ENCODE measurements around the gene MAP2K5.

DNA sequence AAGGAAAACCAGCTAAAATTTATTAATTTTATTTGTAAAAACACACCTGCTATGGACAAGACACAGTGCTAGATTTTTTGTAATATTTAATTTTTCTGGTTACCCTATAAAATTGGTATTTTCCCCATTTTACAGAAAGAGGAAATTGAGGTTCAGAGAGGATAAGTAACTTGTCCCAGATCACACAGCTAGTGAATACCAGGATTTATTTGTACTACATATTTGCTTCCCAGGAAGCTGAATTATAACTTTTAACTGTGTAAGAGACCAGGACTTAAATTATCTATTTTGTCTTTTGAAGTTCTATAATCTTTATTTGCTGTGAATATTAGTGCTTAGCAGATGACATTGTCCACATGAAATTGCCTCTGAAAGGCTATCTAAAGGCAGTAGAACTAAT lies 49.7 kb downstream of the MAP2K5 start:
- TF ChIP-seq EZH2 (IDR thresholded peaks at IDR 0.05) (no peak), POLR2AphosphoS5 (IDR thresholded peaks at IDR 0.05; ENCODE audit: borderline replicate concordance, low read depth, low read length) (no peak)

Data from SK-N-MC (cell line).